Activated CD8-positive, alpha-beta memory T cell treated with anti-CD3 and anti-CD28 coated beads, Interleukin-2, amount 50 U/mL, for 1 hour (primary cell): Measurements from ENCODE around the gene JRKL.
"Not testable (repeated sequence)": the region's sequence is repeated elsewhere in the genome, so short reads cannot be mapped to it uniquely, and the experiment has no call there.

ENCODE experiments used
- DNase-seq: peaks from one replicate; pipeline ENCODE4 v3.0.0-alpha.2; 2020; ENCODE audit errors: extremely low read depth

Gene JRKL

DNA sequence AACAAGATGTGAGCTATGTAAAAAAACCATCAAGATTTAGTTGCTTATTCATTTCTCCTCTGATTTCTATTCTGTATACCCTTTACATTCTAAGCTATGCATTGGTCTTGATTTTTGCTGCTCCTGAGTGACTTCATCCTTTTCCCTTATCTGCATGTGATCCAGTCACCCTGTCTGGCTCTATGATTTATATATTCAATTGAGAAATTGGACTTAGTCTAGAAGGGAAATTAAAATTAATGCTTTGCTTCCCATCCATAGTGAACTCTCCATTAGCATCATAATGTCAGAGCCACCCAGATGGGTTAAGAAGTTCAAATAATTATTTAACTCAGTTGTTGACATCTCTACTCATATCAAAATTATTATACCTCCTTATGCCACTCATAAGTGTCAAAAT is 5.0 kb downstream of the JRKL start:
- no peak for DNase-seq

DNA sequence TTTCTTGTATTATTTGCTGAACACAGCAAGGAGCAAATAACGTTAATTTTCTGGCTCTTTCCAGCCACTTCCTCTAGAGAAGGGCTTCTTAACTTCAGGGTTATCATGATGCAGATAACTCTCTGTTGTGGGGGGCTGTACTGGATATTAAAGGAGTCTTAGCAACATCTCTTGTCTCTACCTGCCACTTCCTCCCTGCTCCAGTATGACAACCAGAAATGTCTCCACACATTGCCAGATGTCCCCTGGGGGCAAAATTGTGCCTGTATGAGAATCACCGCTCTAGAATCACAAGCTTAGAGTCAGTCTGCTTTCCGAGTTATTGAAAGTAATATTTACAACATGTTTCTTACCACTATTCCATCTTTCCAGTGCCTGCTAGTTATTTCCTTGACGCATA is 6.8 kb downstream of the JRKL start:
- DNase-seq: no peak

DNA sequence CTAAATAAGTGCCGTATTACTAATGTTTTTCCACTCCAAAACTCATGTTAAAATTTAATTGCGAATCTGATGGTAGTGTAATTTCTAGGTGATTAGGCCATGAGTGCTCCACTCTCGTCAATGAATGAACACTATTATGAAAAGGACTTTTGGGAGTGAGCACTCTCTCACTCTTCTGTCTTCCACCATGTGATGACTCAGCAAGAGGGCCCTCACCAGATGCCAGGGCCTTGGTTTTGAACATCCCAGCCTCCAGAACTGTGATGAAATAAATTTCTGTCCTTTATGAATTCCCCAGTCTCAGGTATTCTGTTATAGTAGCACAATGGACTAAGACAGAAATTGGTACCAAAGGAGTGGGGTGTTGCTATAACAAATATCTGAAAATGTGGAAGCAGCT is 8.1 kb downstream of the JRKL start:
- no peak for DNase-seq

DNA sequence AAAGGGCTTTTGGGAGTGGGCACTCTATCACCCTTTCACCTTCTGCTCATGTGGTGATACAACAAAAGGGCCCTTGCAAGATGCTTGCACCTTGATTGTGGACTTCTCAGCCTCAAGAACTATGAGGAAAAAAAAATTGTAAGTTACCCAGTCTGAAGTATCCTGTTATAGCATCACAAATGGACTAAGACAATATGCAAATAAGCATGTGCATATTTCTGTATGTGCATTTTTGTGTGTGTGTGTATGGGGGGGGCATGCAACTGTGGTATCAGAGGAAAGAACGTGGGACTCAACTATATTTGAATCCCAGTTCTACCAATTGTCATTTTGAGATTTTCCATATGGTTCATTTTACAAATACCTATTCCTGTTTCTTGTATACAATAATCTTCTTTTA is 10.9 kb downstream of the JRKL start:
- no peak for DNase-seq

GRCh38 chr11:96411412-96411811 is 21.6 kb downstream of the JRKL start:
- DNase-seq: not testable (repeated sequence)

- no peak for DNase-seq
Measured at GRCh38 chr11:96412761-96413381, 23.1 kb downstream of the JRKL start.

- no peak for DNase-seq
Measured at GRCh38 chr11:96413408-96413807, 23.6 kb downstream of the JRKL start.

DNA sequence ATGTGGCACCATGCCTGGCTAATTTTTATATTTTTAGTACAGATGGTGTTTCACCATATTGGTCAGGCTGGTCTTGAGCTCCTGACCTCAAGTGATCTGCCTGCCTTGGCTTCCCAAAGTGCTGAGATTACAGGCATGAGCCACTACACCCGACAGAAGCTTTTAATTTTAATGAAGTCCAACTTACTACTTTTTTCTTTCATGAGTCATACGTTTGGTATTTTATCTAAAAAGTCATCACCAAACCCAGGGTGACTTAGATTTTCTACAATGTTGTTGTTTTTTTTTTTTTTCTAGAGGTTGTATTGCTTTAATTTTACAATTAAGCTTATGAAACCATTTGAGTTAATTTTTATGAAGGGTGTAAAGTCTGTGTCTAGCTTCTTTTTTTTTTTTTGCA is 34.9 kb downstream of the JRKL start:
- DNase-seq: no peak

DNA sequence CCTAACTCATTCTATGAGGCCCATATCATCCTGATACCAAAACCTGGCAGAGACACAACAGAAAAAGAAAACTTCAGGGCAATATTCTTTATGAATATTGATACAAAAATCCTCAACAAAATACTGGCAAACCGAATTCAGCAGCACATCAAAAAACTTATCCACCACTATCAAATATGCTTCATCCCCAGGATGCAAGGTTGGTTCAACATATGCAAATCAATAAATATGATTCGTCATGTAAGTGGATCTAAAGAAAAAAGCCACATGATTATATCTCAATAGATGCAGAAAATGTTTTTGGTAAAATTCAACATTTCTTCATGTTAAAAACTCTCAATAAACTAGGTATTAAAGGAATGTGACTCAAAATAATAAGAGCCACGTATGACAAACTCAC is 40.9 kb downstream of the JRKL start:
- no peak for DNase-seq

GRCh38 chr11:96432654-96433053 is 42.8 kb downstream of the JRKL start:
- DNase-seq: not testable (repeated sequence)
